SH-SY5Y (cell line): ENCODE measurements around the gene ANXA1.

Source experiments
- GATA2 ChIP-seq: IDR thresholded peaks from 2 replicates; pipeline ENCODE4 v1.6.1; 2011; ENCODE audit warnings: mild to moderate bottlenecking, low read depth, low read length
- GATA3 ChIP-seq: IDR thresholded peaks from 2 replicates; pipeline ENCODE4 v1.6.1; 2011; ENCODE audit warnings: low read depth, mild to moderate bottlenecking, low read length, moderate library complexity

GRCh38 chr9:73174330-73174980 is 22.8 kb downstream of the ANXA1 start:
- TF ChIP-seq GATA3 (no peak), GATA2 (no peak)
